OCI-LY1 (cell line): ENCODE results near the gene ATXN3L.

Experiments
- H2AFZ ChIP-seq: fragments of 200-600 bp; sonication (generic), shearing (Covaris generic); 2 replicates; pipeline ENCODE4 v1.6.0; 2014; ENCODE audit warnings: antibody characterized with exemption, mild to moderate bottlenecking, low read length
- H3F3A ChIP-seq: fragments of 200-600 bp; sonication (generic), shearing (Covaris generic); 2 replicates; pipeline ENCODE4 v1.6.0; 2014; ENCODE audit warnings: mild to moderate bottlenecking, antibody characterized with exemption, low read length, moderate library complexity; ENCODE audit not compliant: insufficient read depth
- H3K27ac ChIP-seq: fragments of 200-600 bp; sonication (generic); 2 replicates; pipeline ENCODE4 v1.5.1; 2014; ENCODE audit warnings: low read length, mixed run types, mild to moderate bottlenecking, low read depth; ENCODE audit not compliant: poor library complexity, severe bottlenecking
- H3K27me3 ChIP-seq: fragments of 200-600 bp; sonication (generic); 2 replicates; pipeline ENCODE4 v1.6.0; 2014; ENCODE audit warnings: antibody characterized with exemption, mild to moderate bottlenecking, low read length, moderate library complexity; ENCODE audit not compliant: insufficient read depth
- H3K36me3 ChIP-seq: fragments of 200-600 bp; sonication (generic); 2 replicates; pipeline ENCODE4 v1.6.1; 2014; ENCODE audit warnings: mild to moderate bottlenecking, antibody characterized with exemption, low read length, moderate library complexity, mixed read lengths; ENCODE audit not compliant: insufficient read depth
- H3K4me1 ChIP-seq: fragments of 200-600 bp; sonication (generic); 2 replicates; pipeline ENCODE4 v1.5.1; 2014; ENCODE audit warnings: mild to moderate bottlenecking, low read length, moderate library complexity; ENCODE audit not compliant: insufficient read depth, severe bottlenecking
- H3K4me2 ChIP-seq: fragments of 200-600 bp; sonication (generic), shearing (Covaris generic); 2 replicates; pipeline ENCODE4 v1.6.1; 2014; ENCODE audit warnings: low read length
- H3K4me3 ChIP-seq: fragments of 200-600 bp; sonication (generic); 2 replicates; pipeline ENCODE4 v1.5.1; 2014; ENCODE audit warnings: low read length, low read depth, mild to moderate bottlenecking, mixed read lengths; ENCODE audit not compliant: poor library complexity, severe bottlenecking
- H3K79me2 ChIP-seq: fragments of 200-600 bp; shearing (Covaris generic); 2 replicates; pipeline ENCODE4 v1.6.1; 2016; ENCODE audit warnings: mixed run types, low read length, mixed read lengths; ENCODE audit not compliant: insufficient read depth
- H3K9ac ChIP-seq: fragments of 200-600 bp; sonication (generic), shearing (Covaris generic); 2 replicates; pipeline ENCODE4 v1.6.1; 2014; ENCODE audit warnings: mild to moderate bottlenecking, low read length, mixed read lengths
- H3K9me2 ChIP-seq: fragments of 200-600 bp; sonication (generic), shearing (Covaris generic); 2 replicates; pipeline ENCODE4 v1.6.1; 2014; ENCODE audit warnings: low read depth, mild to moderate bottlenecking, low read length, mixed read lengths
- H3K9me3 ChIP-seq: fragments of 200-600 bp; shearing (Covaris generic); 2 replicates; pipeline ENCODE4 v1.6.1; 2014; ENCODE audit warnings: low read length, mixed read lengths
- H4K20me1 ChIP-seq: fragments of 200-600 bp; sonication (generic), shearing (Covaris generic); 2 replicates; pipeline ENCODE4 v1.6.0; 2016; ENCODE audit warnings: mild to moderate bottlenecking, low read length; ENCODE audit not compliant: insufficient read depth
- EZH2 ChIP-seq: fragments of 200-600 bp; sonication (generic), shearing (Covaris generic); IDR thresholded peaks from 2 replicates; pipeline ENCODE4 v1.8.0; 2017; ENCODE audit warnings: borderline replicate concordance, mixed run types, mild to moderate bottlenecking, antibody characterized with exemption, low read length, moderate library complexity, mixed read lengths
- TF ChIP-seq, protein P1 (sequence below): fragments of 200-600 bp; sonication (generic), shearing (Covaris generic); IDR thresholded peaks from 2 replicates; pipeline ENCODE4 v1.5.1; 2017; ENCODE audit warnings: mild to moderate bottlenecking, antibody characterized with exemption, low read length, moderate library complexity, mixed read lengths

ATXN3L gene

DNA sequence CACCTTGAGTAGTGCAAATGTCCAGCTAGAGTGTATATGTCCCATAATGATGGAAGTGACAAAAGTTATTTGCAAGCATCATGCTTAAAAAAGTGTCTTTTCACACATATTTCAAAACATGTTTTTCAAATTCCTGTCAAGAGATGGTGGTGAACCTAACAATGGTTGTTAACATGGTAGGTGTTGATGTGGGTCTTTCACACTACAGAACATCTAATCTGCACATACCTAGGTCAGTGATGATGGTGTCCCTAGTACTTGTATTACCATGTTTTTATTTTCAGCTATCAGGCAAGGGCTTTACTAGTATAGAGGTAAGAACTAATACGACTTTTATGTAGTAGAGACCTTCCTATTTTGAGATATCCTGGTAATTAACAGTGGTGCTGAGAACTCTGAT is 3.4 kb upstream of the ATXN3L start:
- Histone ChIP-seq H3K36me3 (no peaks in the 10 kb centered on the region), H3K9ac (no peak overlapping the region), H3K4me2 (no peak overlapping the region), H4K20me1 (no peaks in the 10 kb centered on the region), H3K79me2 (no peaks in the 10 kb centered on the region), H3K27ac (no peak overlapping the region), H2AFZ (no peak overlapping the region), H3K4me1 (no peaks in the 10 kb centered on the region), H3F3A (no peaks in the 10 kb centered on the region), H3K27me3 (no peaks in the 10 kb centered on the region), H3K9me2 (no peaks in the 10 kb centered on the region), H3K4me3 (no peak overlapping the region), H3K9me3 (no peaks in the 10 kb centered on the region)
- TF ChIP-seq, protein P1, sequence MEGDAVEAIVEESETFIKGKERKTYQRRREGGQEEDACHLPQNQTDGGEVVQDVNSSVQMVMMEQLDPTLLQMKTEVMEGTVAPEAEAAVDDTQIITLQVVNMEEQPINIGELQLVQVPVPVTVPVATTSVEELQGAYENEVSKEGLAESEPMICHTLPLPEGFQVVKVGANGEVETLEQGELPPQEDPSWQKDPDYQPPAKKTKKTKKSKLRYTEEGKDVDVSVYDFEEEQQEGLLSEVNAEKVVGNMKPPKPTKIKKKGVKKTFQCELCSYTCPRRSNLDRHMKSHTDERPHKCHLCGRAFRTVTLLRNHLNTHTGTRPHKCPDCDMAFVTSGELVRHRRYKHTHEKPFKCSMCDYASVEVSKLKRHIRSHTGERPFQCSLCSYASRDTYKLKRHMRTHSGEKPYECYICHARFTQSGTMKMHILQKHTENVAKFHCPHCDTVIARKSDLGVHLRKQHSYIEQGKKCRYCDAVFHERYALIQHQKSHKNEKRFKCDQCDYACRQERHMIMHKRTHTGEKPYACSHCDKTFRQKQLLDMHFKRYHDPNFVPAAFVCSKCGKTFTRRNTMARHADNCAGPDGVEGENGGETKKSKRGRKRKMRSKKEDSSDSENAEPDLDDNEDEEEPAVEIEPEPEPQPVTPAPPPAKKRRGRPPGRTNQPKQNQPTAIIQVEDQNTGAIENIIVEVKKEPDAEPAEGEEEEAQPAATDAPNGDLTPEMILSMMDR: no peak
- TF ChIP-seq EZH2: no peak

DNA sequence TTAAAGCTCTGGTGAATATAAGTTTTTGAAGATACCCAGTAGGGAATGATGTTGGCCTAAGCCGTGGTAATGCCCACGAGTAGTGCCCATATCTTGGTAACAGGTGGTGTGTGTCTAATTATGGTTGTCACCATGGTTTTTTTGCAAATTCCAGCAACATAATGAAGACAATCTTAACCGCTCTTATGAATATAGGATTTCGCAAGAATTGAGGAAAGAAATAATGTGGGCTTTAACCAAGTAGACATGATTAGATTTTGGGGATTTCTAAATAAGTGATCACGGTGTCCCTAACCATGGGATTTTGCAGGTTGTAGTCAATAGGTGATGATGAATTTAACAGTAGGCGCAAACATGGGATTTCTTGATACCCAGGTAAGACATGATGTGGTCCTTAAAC is 2.5 kb downstream of the ATXN3L start:
- no peak for TF ChIP-seq EZH2
- TF ChIP-seq, protein P1: no peak
- Histone ChIP-seq H3K9me3 (no peaks in the 10 kb centered on the region), H3K9ac (no peak overlapping the region), H3K4me1 (no peaks in the 10 kb centered on the region), H2AFZ (no peak overlapping the region), H3F3A (no peaks in the 10 kb centered on the region), H3K27ac (no peak overlapping the region), H3K4me3 (no peak overlapping the region), H3K79me2 (no peaks in the 10 kb centered on the region), H3K27me3 (no peaks in the 10 kb centered on the region), H3K9me2 (no peaks in the 10 kb centered on the region), H3K4me2 (no peak overlapping the region), H4K20me1 (no peaks in the 10 kb centered on the region), H3K36me3 (no peaks in the 10 kb centered on the region)

DNA sequence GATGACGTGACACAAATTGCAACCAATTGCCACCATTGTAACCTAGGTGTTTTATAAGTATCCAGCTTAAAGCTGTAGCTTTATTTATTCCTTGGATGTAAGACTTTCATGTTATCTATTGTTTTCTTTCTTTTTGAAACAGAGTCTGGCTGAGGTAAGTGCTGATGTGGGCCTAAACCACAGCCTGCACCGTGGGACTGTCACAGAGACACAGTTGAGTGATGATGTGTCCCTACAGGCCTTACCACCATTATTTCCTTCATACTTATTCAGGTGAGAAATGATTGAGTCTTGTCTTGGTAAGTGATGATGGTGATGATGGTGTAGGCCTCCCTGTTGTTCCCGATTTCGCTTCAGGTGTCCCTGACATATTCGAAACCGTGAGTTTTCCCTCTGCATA is 8.3 kb downstream of the ATXN3L start:
- TF ChIP-seq EZH2: no peak
- TF ChIP-seq, protein P1: no peak
- no peaks in the 10 kb centered on the region for H3F3A ChIP-seq
- H3K9ac ChIP-seq: no peak overlapping the region
- no peaks in the 10 kb centered on the region for H3K79me2 ChIP-seq
- no peak overlapping the region for H2AFZ ChIP-seq
- no peaks in the 10 kb centered on the region for H3K4me1 ChIP-seq
- no peaks in the 10 kb centered on the region for H3K9me3 ChIP-seq
- H3K4me3 ChIP-seq: no peak overlapping the region
- H4K20me1 ChIP-seq: no peaks in the 10 kb centered on the region
- H3K27me3 ChIP-seq: no peaks in the 10 kb centered on the region
- H3K4me2 ChIP-seq: no peak overlapping the region
- H3K9me2 ChIP-seq: no peaks in the 10 kb centered on the region
- H3K36me3 ChIP-seq: no peaks in the 10 kb centered on the region
- no peak overlapping the region for H3K27ac ChIP-seq
